ENCODE measurements around the gene RPS6KA2.

The RPS6KA2 gene

DNA sequence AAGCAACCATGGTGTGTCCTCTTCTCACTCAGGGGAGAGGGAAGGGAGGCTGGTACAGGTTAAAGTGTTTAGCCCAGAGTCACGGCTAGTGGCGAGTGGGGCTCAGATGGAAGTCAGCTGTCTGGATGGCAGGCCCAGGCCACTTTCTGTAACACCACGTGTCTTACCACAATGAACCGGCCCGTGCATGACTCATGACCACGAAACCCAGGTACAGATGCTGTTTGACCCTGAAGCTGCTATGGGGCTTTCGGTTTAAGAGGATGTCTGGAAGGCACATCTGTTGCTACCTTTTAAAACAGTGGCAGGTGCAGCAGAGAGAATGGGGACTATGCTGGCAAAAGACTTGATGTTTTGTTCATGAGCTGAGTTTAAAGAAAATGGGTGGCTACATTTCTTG, 207.8 kb downstream of the RPS6KA2 start:
- DNase-seq (ENCODE audit: low spot score) = no peak

- no peak for DNase-seq (ENCODE audit: low spot score)
Measured at GRCh38 chr6:166418691-166419143, 208.3 kb downstream of the RPS6KA2 start.

- no peak for DNase-seq (ENCODE audit: low spot score)
Measured at GRCh38 chr6:166417285-166417691, 209.8 kb downstream of the RPS6KA2 start.

DNA sequence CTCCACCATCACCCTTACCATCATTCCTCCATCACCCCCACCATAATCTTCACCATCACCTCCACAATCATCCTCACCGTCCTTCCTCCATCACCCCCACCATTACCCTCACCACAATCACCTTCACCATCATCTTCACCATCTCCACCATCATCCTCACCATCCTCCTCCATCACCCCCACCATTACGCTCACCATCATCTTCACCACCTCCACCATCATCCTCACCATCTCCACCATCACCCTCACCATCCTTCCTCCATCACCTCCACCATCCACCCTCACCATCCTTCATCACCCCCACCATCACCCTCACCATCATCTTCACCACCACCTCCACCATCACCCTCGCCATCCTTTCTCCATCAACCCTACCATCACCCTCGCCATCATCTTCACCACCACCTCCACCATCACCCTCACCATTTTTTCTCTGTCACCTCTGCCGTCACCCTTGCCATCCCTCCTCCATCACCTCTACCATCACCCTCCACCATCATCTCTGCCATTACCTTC, 211.2 kb downstream of the RPS6KA2 start:
- no peak for DNase-seq (ENCODE audit: low spot score)

- DNase-seq (ENCODE audit: low spot score) = no peak
Measured at GRCh38 chr6:166415306-166415705, 211.7 kb downstream of the RPS6KA2 start.

DNA sequence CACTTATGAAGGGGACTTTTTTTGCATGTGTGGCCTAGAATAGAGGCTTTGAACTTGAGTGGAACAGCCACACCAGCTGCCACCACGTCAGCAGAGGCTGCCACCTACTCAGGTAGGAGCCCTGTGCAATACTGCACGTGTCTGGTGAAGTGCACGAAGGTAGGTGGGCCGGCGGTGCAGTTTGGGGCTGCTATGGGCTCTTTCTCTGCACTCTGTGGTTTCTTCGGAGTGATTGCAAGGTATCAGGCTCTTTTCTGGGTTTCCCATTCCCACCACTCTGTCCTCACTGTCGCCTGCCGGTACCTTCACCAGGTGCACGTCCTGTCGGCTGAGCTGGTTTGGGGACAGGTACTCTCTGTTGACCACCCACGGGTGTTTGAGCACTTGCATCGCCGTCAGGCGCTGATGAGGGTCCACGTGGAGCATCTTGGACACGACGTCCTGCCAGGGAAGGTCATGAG, 213.5 kb downstream of the RPS6KA2 start:
- DNase-seq (ENCODE audit: low spot score) = no peak

DNA sequence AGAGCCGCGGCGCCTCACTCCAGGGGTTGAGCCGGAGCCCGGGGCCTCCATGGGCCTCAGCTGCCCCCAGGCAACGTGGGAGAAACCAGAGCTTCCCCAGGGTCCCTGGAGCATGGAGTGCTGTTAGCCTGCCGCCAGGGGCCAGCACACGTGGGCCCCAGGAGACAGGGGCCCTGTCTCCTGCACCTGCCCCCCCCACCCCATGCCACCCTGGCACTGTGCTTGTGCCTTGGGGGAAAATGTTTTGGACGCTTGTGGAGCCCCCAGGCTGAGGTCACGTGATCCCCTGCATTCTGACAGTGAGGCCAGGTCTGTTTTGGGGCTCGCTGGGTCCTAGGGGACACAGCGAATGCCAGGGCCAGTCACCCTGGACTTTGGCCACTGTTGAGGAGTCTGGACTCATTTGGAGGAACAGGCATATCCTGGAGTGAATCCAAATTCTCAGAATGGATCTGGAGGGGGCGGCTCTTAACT, 214.1 kb downstream of the RPS6KA2 start:
- no peak for DNase-seq (ENCODE audit: low spot score)

GRCh38 chr6:166412156-166412910, 214.7 kb downstream of the RPS6KA2 start:
- no peak for DNase-seq (ENCODE audit: low spot score)

DNA sequence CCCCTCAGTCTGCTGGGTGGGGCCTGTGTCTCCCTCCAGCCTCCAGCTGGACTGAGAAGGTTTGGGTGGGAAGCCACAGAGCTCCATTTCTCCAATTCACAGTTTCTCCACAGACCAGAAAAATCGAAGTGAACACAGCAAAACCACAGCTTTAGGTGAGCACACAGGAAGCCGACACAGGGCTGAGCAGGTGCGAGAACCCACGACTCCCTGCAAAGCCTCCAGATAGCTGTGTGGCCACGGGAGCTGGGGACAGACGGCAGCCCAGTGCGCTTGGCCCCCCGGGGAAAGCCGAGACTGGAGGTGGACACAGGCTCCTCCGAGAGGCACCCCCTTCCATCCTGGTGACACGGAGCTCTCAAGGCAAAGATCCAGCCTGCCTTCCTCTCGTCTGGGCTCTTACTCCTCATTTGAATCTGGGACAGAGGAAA, 215.3 kb downstream of the RPS6KA2 start:
- DNase-seq (ENCODE audit: low spot score) = no peak

GRCh38 chr6:166411271-166411670, 215.8 kb downstream of the RPS6KA2 start:
- DNase-seq (ENCODE audit: low spot score) = no peak

GRCh38 chr6:166410426-166410935, 216.6 kb downstream of the RPS6KA2 start:
- DNase-seq (ENCODE audit: low spot score) = no peak

- no peak for DNase-seq (ENCODE audit: low spot score)
Measured at GRCh38 chr6:166408936-166409755, 217.9 kb downstream of the RPS6KA2 start.

- no peak for DNase-seq (ENCODE audit: low spot score)
Measured at GRCh38 chr6:166406197-166406596, 220.9 kb downstream of the RPS6KA2 start.

DNA sequence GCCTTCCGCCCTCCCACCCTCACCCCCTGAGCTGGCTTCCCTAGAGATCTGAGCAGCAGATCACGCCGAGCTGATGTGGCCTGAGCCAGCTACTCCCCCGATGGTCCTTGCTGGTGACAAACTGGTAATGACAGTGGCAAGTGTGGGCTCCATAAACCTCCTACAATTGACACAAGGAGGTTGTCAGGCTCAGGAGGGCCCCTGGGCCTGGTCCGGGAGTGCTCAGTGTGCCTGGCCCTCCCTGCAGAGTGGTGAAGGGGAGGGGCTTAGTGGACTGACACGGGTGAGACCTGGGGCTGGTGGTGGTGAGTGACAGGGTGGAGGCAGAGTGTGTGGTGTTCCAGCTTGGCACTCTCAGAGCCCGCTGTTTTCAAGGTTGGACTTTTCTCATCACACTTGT, 221.7 kb downstream of the RPS6KA2 start:
- DNase-seq (ENCODE audit: low spot score) = no peak

GRCh38 chr6:166402582-166403277, 224.3 kb downstream of the RPS6KA2 start:
- no peak for DNase-seq (ENCODE audit: low spot score)

DNA sequence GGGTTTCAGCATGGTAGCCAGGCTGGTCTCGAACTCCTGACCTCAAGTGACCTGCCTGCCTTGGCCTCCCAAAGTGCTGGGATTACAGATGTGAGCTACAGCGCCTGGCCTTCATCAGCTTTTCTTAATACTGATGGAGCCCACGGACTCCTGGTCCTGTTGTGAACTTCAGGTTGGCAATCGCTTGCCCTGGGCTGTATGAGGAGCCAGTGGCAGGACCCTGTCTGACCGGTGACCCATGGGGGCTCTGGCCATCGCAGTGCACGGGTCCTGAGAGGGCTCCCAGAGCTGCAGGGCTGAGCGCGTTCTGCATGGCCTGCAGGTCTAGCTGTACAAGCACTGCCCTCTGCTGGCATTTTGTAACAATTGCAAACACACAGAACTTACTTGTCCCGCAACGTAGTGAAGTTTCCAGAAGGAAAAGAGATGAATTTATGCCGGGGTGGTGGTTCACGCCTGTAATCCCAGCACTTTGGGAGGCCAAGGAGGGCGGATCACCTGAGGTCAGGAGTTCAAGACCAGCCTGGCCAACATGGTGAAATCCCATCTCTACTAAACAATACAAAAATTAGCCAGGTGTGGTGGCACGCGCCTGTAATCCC, 226.3 kb downstream of the RPS6KA2 start:
- DNase-seq (ENCODE audit: low spot score) = peak; percentile 79

GRCh38 chr6:166400181-166400580, 226.9 kb downstream of the RPS6KA2 start:
- DNase-seq (ENCODE audit: low spot score) = no peak

DNA sequence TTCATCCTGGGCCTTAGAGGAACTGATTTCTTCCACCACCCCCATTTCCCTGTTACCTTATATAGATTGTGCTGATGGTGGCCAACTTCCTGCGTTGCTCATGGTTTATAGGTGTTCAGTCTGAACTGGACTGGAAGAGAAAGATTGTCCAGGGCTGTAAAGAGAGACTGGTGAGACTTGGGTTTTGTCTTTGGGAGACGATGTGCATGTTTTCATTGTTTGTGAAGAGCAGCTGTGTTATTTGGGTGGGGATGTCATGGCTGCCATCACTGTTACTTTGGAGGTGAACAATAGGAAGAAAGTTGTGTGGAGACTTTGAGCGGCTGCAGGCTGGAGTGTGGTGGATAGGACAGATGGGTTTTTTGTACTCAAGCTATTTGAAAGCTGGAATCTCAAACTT, 228.7 kb downstream of the RPS6KA2 start:
- DNase-seq (ENCODE audit: low spot score) = no peak

- no peak for DNase-seq (ENCODE audit: low spot score)
Measured at GRCh38 chr6:166397849-166398248, 229.2 kb downstream of the RPS6KA2 start.

DNA sequence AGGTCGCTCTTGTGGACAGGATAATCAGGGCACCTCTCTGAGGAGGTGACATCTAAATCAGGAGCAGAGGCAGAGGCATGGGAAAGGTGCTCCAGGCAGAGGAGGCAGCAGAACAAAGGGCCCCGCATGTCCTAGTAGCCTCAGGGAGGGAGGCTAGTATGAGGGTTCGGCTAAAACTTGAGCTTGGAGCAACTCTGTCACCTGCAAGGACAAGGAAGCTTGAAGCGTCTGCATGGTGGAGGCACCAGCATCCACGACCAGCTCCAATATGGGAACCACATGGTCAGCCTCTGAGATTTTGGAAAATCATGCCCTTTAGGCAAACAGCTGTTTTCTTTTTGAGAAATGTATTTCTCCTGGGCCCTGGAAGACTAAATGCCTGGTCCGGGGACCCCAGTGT, 231.3 kb downstream of the RPS6KA2 start:
- no peak for DNase-seq (ENCODE audit: low spot score)

DNA sequence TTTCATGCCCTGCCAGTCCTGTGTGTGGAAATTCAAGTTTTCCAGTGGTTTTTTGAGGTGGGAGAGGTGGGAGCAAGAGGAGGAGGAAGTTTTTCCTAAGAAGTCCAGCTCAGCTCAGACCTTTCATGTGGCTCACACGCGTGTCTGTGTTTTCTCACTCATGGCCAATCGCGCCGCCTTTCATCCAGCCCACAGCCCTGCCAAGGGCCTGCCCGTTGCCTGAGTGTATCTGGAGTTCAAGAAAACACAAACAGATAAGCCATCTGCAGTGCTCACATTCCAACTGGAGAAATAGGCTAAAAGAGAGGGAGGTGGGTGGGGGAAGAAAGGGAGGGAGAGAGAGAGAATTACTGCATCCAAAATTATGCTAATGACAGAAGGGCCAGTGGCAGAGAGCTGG, 231.7 kb downstream of the RPS6KA2 start:
- no peak for DNase-seq (ENCODE audit: low spot score)
